ENCODE results near the gene MX2.
A peak's percentile ranks its signal among the peaks of the same experiment; 100 is the strongest.

The MX2 gene

DNA sequence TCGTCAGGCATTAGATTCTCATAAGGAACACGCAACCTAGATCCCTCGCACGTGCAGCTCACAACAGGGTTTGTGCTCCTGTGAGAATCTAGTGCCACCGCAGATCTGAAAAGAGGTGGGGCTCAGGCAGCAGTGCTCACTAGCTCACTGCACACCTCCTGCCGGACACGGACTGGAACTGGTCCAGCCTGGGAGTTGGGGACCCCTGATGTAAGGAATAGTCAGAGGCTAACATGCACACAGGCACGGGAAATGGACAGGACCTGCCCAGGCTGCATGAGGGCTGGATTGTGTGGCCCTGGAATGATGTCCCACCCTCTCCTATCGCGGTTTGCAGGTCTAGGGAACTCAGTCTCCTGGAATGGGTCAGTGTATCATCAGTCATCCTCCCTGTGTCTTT is 41.0 kb downstream of the MX2 start:
- H3K4me3 ChIP-seq (ENCODE audit: low read depth, low read length), result no peak overlapping the region
- no peak for DNase-seq (ENCODE audit: low read depth)
- TF ChIP-seq, protein P1, sequence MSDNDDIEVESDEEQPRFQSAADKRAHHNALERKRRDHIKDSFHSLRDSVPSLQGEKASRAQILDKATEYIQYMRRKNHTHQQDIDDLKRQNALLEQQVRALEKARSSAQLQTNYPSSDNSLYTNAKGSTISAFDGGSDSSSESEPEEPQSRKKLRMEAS (IDR thresholded peaks at IDR 0.05; ENCODE audit: low read depth, low read length), result no peak
- TF ChIP-seq POLR2A (IDR thresholded peaks at IDR 0.05; ENCODE audit: extremely low read depth, insufficient read length) (no peak), MYC (IDR thresholded peaks at IDR 0.05; ENCODE audit: low read depth, low read length) (no peak)
- TF ChIP-seq, protein P2, sequence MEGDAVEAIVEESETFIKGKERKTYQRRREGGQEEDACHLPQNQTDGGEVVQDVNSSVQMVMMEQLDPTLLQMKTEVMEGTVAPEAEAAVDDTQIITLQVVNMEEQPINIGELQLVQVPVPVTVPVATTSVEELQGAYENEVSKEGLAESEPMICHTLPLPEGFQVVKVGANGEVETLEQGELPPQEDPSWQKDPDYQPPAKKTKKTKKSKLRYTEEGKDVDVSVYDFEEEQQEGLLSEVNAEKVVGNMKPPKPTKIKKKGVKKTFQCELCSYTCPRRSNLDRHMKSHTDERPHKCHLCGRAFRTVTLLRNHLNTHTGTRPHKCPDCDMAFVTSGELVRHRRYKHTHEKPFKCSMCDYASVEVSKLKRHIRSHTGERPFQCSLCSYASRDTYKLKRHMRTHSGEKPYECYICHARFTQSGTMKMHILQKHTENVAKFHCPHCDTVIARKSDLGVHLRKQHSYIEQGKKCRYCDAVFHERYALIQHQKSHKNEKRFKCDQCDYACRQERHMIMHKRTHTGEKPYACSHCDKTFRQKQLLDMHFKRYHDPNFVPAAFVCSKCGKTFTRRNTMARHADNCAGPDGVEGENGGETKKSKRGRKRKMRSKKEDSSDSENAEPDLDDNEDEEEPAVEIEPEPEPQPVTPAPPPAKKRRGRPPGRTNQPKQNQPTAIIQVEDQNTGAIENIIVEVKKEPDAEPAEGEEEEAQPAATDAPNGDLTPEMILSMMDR (IDR thresholded peaks at IDR 0.05; ENCODE audit: low read depth, low read length), result no peak

DNA sequence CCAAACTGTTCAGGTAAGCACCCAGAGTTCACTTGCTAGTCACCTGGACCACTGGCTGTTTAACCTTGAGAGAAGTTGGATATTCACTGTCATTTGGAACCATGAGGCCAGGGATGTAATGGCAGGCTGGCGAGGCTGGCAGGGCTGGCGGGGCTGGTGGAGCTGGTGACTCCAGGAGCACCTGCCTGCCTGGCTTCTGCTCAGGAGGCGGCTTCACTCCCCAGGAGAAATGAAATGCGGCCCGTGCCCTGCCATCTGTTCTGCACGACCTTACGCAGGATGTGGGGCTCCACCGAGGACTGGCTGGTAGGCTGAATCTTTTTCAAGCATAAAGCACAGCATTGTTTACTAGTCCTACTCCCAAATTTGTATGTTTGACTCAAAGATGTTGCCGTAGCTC is 41.5 kb downstream of the MX2 start:
- TF ChIP-seq POLR2A (IDR thresholded peaks at IDR 0.05; ENCODE audit: extremely low read depth, insufficient read length) (no peak), MYC (IDR thresholded peaks at IDR 0.05; ENCODE audit: low read depth, low read length) (no peak)
- TF ChIP-seq, protein P2 (IDR thresholded peaks at IDR 0.05; ENCODE audit: low read depth, low read length), result no peak
- TF ChIP-seq, protein P1 (IDR thresholded peaks at IDR 0.05; ENCODE audit: low read depth, low read length), result no peak
- H3K4me3 ChIP-seq (ENCODE audit: low read depth, low read length), result no peak overlapping the region
- no peak for DNase-seq (ENCODE audit: low read depth)

DNA sequence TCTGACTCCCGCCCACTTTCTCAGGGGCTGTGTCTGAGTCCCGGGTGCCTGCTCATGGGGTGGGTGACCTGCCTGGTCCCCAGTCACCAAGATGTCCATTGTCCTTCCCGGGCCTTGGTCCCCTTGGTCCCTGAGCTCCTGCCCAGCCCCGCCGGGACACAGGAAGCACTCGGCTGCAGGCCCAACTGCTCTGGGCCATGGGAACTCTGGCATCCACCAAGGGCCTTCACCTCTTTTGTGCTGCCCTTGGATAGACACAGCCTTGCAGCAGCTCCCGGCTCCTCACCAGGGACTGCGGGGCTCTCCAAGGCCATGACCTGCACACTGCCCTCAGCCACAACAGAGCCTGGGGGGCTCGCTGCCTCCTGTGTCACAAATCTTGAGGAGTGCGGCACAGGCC is 42.1 kb downstream of the MX2 start:
- no peak overlapping the region for H3K4me3 ChIP-seq (ENCODE audit: low read depth, low read length)
- DNase-seq (ENCODE audit: low read depth), result no peak
- TF ChIP-seq POLR2A (IDR thresholded peaks at IDR 0.05; ENCODE audit: extremely low read depth, insufficient read length) (no peak), MYC (IDR thresholded peaks at IDR 0.05; ENCODE audit: low read depth, low read length) (no peak)
- TF ChIP-seq, protein P1 (IDR thresholded peaks at IDR 0.05; ENCODE audit: low read depth, low read length), result no peak
- TF ChIP-seq, protein P2 (IDR thresholded peaks at IDR 0.05; ENCODE audit: low read depth, low read length), result no peak

DNA sequence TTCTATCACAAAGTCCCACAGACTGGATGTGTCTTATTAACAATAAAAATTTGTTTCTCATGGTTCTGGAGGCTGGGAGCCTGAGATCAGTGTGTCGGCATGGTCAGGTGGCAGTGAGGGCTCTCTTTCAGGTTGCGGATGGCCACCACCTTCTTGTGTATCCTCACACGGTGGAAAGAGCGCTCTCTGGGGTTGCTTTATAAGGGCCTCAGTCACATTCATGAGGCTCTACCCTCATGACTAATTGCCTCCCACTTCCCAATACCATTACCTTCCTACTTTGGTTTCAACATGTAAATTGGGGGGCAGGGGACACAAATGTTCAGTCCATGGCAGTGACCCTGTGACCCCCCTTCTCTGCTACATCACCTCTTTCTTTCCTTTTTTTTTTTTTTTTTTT is 43.5 kb downstream of the MX2 start:
- TF ChIP-seq, protein P1 (IDR thresholded peaks at IDR 0.05; ENCODE audit: low read depth, low read length), result no peak
- no peak for TF ChIP-seq MYC (IDR thresholded peaks at IDR 0.05; ENCODE audit: low read depth, low read length)
- TF ChIP-seq POLR2A (IDR thresholded peaks at IDR 0.05; ENCODE audit: extremely low read depth, insufficient read length), result no peak
- TF ChIP-seq, protein P2 (IDR thresholded peaks at IDR 0.05; ENCODE audit: low read depth, low read length), result no peak
- no peak overlapping the region for H3K4me3 ChIP-seq (ENCODE audit: low read depth, low read length)
- DNase-seq (ENCODE audit: low read depth), result peak; percentile 6

DNA sequence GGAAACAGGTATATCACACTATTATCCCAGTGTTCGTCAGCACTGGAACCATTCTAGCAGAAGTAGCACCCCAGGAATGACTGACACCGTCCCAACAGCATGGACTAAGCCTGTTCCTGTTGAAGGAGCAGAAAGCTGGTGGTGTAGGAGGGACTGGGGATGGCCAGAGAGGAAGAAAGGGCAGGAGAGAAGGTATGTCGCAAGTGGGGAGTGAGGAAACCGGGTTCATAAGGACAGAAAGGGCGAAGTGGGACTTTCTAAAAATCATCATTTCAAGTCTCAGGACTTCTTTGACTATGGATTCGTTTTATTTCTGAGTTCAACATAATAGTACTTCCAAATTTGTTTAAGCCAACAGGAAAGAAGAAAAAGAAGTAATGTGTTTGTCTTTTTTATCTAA is 44.5 kb downstream of the MX2 start:
- DNase-seq (ENCODE audit: low read depth), result peak; percentile 55
- H3K4me3 ChIP-seq (ENCODE audit: low read depth, low read length), result no peak overlapping the region
- no peak for TF ChIP-seq MYC (IDR thresholded peaks at IDR 0.05; ENCODE audit: low read depth, low read length)
- TF ChIP-seq, protein P1 (IDR thresholded peaks at IDR 0.05; ENCODE audit: low read depth, low read length), result no peak

DNA sequence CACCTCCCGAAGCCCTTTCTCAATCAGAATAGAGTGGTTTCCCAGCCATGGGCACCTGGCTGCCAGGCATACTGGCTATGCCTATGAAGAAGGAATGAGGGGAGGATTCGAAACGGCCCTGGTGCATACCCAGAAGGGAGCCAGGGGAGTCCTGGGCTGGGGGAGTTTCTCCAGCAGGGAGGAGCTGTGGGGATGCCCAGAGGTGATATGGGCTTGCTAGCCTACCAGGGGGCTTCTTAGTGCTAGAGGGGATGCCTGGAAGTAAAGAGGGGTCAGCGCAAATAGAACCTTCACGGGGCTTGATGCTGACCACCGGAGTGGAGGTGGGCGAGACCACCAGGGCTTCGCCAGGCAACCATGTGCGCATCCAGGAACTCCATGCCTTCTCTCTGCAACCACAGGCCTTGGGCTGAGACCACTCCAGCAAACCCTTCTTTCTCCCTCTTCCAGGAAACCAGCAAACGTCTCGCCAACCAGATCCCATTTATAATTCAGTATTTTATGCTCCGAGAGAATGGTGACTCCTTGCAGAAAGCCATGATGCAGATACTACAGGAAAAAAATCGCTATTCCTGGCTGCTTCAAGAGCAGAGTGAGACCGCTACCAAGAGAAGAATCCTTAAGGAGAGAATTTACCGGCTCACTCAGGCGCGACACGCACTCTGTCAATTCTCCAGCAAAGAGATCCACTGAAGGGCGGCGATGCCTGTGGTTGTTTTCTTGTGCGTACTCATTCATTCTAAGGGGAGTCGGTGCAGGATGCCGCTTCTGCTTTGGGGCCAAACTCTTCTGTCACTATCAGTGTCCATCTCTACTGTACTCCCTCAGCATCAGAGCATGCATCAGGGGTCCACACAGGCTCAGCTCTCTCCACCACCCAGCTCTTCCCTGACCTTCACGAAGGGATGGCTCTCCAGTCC is 46.0 kb downstream of the MX2 start:
- no peak for DNase-seq (ENCODE audit: low read depth)
- TF ChIP-seq MYC (IDR thresholded peaks at IDR 0.05; ENCODE audit: low read depth, low read length) (no peak), POLR2A (IDR thresholded peaks at IDR 0.05; ENCODE audit: extremely low read depth, insufficient read length) (no peak)
- TF ChIP-seq, protein P1 (IDR thresholded peaks at IDR 0.05; ENCODE audit: low read depth, low read length), result no peak
- no peak overlapping the region for H3K4me3 ChIP-seq (ENCODE audit: low read depth, low read length)
